ENCODE data around the gene GSTA2. TPM values are rescaled to one million over a fixed set of nuclear protein-coding genes. Genes with fewer than 3 reads are reported as not detected.
"Not testable (repeated sequence)": the region's sequence is repeated elsewhere in the genome, so short reads cannot be mapped to it uniquely, and the experiment has no call there.

The GSTA2 gene
- total RNA-seq, 1 experiment from 2014 or later: not detected

DNA sequence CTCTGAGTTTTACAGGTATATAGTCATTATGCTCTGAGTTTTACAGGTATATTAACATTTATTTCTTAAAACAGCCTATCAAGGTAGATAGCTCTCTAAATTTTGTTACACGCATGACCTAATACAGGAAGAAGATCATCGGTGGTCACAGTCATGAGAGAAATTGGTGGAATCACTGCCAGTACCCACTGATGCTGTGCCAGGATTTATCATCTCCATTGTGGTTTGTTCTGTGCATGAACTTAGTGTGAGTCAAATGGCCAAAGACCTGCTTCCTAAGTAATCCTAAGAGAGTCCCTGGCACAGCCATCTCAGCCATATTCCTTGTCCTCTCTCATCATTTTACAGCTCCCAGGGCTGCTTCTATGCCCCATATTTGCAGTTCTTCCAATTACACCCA, 10.1 kb downstream of the GSTA2 start:
- peaks cover 30% of the 10 kb centered on the region for H3K4me1 ChIP-seq (ENCODE audit: low read length)
- not testable (repeated sequence) for H4K20me1 ChIP-seq (ENCODE audit: insufficient read depth, low read depth, low read length); H3K9me3 ChIP-seq (ENCODE audit: low read length); H3K4me3 ChIP-seq (ENCODE audit: low read length); H2AFZ ChIP-seq (ENCODE audit: low read length); DNase-seq; H3K36me3 ChIP-seq (ENCODE audit: insufficient read depth, low read length); H3K79me2 ChIP-seq (ENCODE audit: low read length); H3K9me2 ChIP-seq (replicated peaks; ENCODE audit: insufficient read depth, low read length); H3K4me2 ChIP-seq (ENCODE audit: low read depth, low read length, poor library complexity, severe bottlenecking); H3K27me3 ChIP-seq (ENCODE audit: low read length); H3K27ac ChIP-seq (ENCODE audit: low read length); H3K9ac ChIP-seq (ENCODE audit: low read length)

DNA sequence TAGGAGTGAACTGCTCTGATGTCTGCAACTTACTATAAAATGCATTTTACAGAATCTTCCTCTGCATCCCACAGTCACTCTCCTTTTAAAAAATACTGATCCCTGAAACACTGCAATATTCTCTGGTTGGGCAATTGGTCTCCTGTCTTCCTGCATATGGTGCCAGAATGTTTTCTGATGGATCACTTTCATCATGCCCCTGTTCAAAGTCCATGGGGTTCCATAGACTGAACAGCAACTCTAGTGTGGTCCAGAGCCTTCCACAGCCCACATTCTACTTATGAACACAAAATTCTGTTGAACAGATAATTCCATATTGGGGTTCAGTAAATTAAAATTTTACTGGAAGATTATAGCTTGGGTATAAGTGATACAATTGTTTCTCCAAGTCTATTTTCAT, 11.0 kb downstream of the GSTA2 start:
- Histone ChIP-seq H3K79me2 (ENCODE audit: low read length) (no peaks in the 10 kb centered on the region), H3K9me2 (replicated peaks; ENCODE audit: insufficient read depth, low read length) (no peaks in the 10 kb centered on the region), H3K9me3 (ENCODE audit: low read length) (no peaks in the 10 kb centered on the region), H3K27me3 (ENCODE audit: low read length) (no peaks in the 10 kb centered on the region), H4K20me1 (ENCODE audit: insufficient read depth, low read depth, low read length) (no peaks in the 10 kb centered on the region), H3K4me1 (ENCODE audit: low read length) (peaks cover 30% of the 10 kb centered on the region), H2AFZ (ENCODE audit: low read length) (no peak overlapping the region), H3K4me2 (ENCODE audit: low read depth, low read length, poor library complexity, severe bottlenecking) (no peak overlapping the region), H3K36me3 (ENCODE audit: insufficient read depth, low read length) (no peaks in the 10 kb centered on the region), H3K9ac (ENCODE audit: low read length) (no peak overlapping the region), H3K4me3 (ENCODE audit: low read length) (no peak overlapping the region), H3K27ac (ENCODE audit: low read length) (no peak overlapping the region)
- DNase-seq: no peak

DNA sequence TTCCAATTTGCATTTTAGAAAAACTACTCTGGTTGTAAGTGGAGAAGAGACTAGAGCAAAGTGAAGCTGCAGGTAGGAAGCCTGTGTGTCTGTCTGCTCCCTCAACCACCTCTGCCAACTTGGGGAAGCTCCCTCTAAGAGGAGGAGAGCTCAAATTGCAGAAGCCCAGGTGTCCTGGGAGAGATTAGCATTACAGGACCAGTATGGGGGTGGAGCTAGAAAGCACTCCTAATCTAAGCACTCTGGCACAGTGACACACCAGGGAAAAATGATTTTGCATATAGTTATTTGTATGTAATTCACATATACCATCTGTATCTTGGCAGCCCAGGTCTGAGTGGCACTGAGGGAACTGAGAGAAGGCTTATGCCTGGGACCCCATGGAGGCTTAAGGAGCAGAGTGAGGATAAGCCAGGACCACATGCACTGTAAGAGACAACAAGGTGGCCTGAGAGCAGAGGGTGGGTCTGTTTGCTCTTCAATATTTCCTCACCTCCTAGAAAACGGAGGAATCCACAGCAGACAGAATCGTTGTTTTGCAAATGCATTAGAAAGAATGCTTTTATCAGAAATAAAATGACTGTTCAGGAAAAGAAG, 13.6 kb downstream of the GSTA2 start:
- peak; percentile 52 for DNase-seq
- Histone ChIP-seq H3K27me3 (ENCODE audit: low read length) (no peaks in the 10 kb centered on the region), H3K9me3 (ENCODE audit: low read length) (no peaks in the 10 kb centered on the region), H3K9me2 (replicated peaks; ENCODE audit: insufficient read depth, low read length) (no peaks in the 10 kb centered on the region), H2AFZ (ENCODE audit: low read length) (peak overlapping the region; percentile 72; the same call in 1 of the 2 replicates), H3K79me2 (ENCODE audit: low read length) (no peaks in the 10 kb centered on the region), H4K20me1 (ENCODE audit: insufficient read depth, low read depth, low read length) (no peaks in the 10 kb centered on the region), H3K36me3 (ENCODE audit: insufficient read depth, low read length) (no peaks in the 10 kb centered on the region), H3K4me2 (ENCODE audit: low read depth, low read length, poor library complexity, severe bottlenecking) (peak overlapping the region; percentile 68), H3K27ac (ENCODE audit: low read length) (peak overlapping the region; percentile 65), H3K4me3 (ENCODE audit: low read length) (peak overlapping the region; percentile 45), H3K9ac (ENCODE audit: low read length) (peak overlapping the region; percentile 47; the same call in 1 of the 2 replicates), H3K4me1 (ENCODE audit: low read length) (peaks cover 20% of the 10 kb centered on the region)

DNA sequence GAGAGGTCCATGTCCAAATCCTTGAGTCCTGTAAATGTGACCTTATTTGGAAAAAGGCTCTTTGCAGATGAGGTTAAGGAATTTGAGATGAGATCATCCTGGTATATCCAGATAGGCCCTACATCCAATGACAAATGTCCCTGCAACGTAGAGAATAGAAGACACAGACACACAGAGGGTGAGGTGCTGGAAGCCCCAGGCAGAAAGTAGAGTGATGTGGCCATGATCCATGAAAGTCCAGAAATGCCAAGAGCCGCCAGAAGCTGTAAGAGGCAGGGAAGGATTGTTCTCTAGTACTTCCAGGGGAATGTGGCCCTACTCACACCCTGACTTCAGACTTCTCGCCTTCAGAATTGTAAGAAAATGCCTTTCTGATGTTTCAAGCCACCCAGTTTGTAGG, 16.0 kb downstream of the GSTA2 start:
- peaks cover 24% of the 10 kb centered on the region for H3K4me1 ChIP-seq (ENCODE audit: low read length)
- H3K9me3 ChIP-seq (ENCODE audit: low read length); H3K9me2 ChIP-seq (replicated peaks; ENCODE audit: insufficient read depth, low read length); H3K79me2 ChIP-seq (ENCODE audit: low read length); H3K36me3 ChIP-seq (ENCODE audit: insufficient read depth, low read length); H3K4me3 ChIP-seq (ENCODE audit: low read length); H4K20me1 ChIP-seq (ENCODE audit: insufficient read depth, low read depth, low read length); H2AFZ ChIP-seq (ENCODE audit: low read length); DNase-seq; H3K9ac ChIP-seq (ENCODE audit: low read length); H3K27me3 ChIP-seq (ENCODE audit: low read length); H3K4me2 ChIP-seq (ENCODE audit: low read depth, low read length, poor library complexity, severe bottlenecking); H3K27ac ChIP-seq (ENCODE audit: low read length): not testable (repeated sequence)

DNA sequence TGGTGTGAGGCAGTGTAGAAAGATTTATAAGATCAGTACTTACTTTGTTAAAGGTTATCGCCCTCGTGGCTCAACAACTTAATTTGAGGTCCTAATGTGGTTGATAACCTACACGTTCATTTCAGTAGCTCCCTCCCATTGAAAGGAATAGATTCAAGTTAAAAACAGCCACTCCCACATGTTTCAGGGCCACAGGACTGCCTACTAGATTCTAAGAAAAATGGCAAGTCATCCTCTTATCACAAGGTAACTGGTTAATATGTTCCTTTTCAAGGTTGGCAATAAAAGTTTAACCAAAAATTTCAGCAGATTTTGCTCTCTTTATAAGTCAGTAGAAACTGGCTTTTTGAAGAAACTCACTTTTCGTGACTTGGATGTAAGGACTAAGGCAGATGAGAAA, 17.1 kb downstream of the GSTA2 start:
- H3K4me1 ChIP-seq (ENCODE audit: low read length): peaks cover 30% of the 10 kb centered on the region
- no peak overlapping the region for H3K4me2 ChIP-seq (ENCODE audit: low read depth, low read length, poor library complexity, severe bottlenecking)
- H3K79me2 ChIP-seq (ENCODE audit: low read length): no peaks in the 10 kb centered on the region
- no peaks in the 10 kb centered on the region for H3K27me3 ChIP-seq (ENCODE audit: low read length)
- H2AFZ ChIP-seq (ENCODE audit: low read length): no peak overlapping the region
- no peak for DNase-seq
- H3K4me3 ChIP-seq (ENCODE audit: low read length): no peak overlapping the region
- H3K36me3 ChIP-seq (ENCODE audit: insufficient read depth, low read length): no peaks in the 10 kb centered on the region
- no peaks in the 10 kb centered on the region for H3K9me2 ChIP-seq (replicated peaks; ENCODE audit: insufficient read depth, low read length)
- no peak overlapping the region for H3K9ac ChIP-seq (ENCODE audit: low read length)
- H4K20me1 ChIP-seq (ENCODE audit: insufficient read depth, low read depth, low read length): no peaks in the 10 kb centered on the region
- no peak overlapping the region for H3K27ac ChIP-seq (ENCODE audit: low read length)
- no peaks in the 10 kb centered on the region for H3K9me3 ChIP-seq (ENCODE audit: low read length)

DNA sequence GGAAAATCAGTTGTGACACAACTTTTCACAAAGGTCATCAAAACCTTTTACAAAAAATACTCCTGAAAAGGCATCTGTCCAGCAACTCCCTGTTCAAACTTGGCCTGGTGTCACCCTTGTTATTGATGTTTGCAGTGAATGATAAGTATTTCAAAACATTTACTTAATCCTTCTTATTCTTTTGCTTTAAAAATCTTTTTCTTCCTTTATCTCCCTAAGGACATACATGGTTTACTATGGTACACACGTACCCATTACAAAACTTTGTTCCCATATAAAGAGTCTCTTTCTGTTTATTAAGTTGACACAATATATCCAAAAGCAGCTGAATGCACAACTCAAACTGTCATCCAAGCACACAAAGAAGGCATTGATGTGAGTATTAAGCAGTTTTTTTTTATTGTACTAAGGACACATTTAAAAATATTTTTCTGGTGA, 17.5 kb downstream of the GSTA2 start:
- no peak overlapping the region for H3K4me2 ChIP-seq (ENCODE audit: low read depth, low read length, poor library complexity, severe bottlenecking)
- no peaks in the 10 kb centered on the region for H3K9me3 ChIP-seq (ENCODE audit: low read length)
- no peak overlapping the region for H3K4me3 ChIP-seq (ENCODE audit: low read length)
- no peaks in the 10 kb centered on the region for H4K20me1 ChIP-seq (ENCODE audit: insufficient read depth, low read depth, low read length)
- H3K27ac ChIP-seq (ENCODE audit: low read length): no peak overlapping the region
- no peaks in the 10 kb centered on the region for H3K27me3 ChIP-seq (ENCODE audit: low read length)
- no peaks in the 10 kb centered on the region for H3K36me3 ChIP-seq (ENCODE audit: insufficient read depth, low read length)
- no peak for DNase-seq
- H2AFZ ChIP-seq (ENCODE audit: low read length): no peak overlapping the region
- no peaks in the 10 kb centered on the region for H3K79me2 ChIP-seq (ENCODE audit: low read length)
- peaks cover 31% of the 10 kb centered on the region for H3K4me1 ChIP-seq (ENCODE audit: low read length)
- H3K9ac ChIP-seq (ENCODE audit: low read length): no peak overlapping the region
- H3K9me2 ChIP-seq (replicated peaks; ENCODE audit: insufficient read depth, low read length): no peaks in the 10 kb centered on the region

DNA sequence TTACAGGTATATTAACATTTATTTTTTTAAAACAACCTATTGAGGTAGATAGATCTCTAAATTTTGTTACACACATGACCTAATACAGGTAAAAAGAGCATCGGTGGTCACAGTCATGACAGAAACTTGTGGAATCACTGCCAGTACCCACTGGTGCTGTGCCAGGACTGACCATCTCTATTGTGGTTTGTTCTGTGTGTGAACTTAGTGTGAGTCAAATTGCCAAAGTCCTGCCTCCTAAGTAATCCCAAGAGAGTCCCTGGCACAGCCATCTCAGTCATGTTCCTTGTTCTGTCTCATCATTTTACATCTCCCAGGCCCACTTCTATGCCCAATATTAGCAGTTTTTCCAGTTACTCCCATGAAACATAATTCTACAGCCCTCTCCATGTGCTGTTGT, 21.4 kb downstream of the GSTA2 start:
- Histone ChIP-seq H3K4me3 (ENCODE audit: low read length) (no peak overlapping the region), H4K20me1 (ENCODE audit: insufficient read depth, low read depth, low read length) (no peaks in the 10 kb centered on the region), H3K9me3 (ENCODE audit: low read length) (no peaks in the 10 kb centered on the region), H3K79me2 (ENCODE audit: low read length) (no peaks in the 10 kb centered on the region), H3K9me2 (replicated peaks; ENCODE audit: insufficient read depth, low read length) (no peaks in the 10 kb centered on the region), H3K4me1 (ENCODE audit: low read length) (peaks cover 30% of the 10 kb centered on the region), H3K27me3 (ENCODE audit: low read length) (no peaks in the 10 kb centered on the region), H3K4me2 (ENCODE audit: low read depth, low read length, poor library complexity, severe bottlenecking) (no peak overlapping the region), H3K36me3 (ENCODE audit: insufficient read depth, low read length) (no peaks in the 10 kb centered on the region), H2AFZ (ENCODE audit: low read length) (no peak overlapping the region), H3K9ac (ENCODE audit: low read length) (no peak overlapping the region), H3K27ac (ENCODE audit: low read length) (no peak overlapping the region)
- DNase-seq: no peak

DNA sequence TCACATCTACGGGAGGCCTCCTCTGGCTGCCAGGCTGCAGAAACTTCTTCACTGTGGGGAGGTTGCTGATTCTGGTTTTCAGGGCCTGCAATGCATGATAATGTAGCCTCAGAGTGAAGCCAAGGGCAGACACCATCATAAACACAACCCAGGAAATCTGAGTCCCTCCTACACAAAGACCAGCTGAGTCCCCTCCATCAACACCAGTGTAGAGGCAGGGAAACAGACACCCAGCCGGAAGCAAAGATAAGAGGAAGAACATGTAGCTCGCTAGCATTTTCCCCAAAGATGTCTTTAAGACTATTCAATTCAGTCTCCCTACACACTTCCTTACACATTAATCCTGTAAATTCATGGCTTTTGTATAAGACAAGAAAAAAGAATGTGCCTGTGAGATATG, 23.6 kb downstream of the GSTA2 start:
- no peaks in the 10 kb centered on the region for H3K27me3 ChIP-seq (ENCODE audit: low read length)

More for the DNA sequence above, 23.6 kb downstream of the GSTA2 start:
- Histone ChIP-seq H3K4me2 (ENCODE audit: low read depth, low read length, poor library complexity, severe bottlenecking) (peak overlapping the region; percentile 49), H3K9ac (ENCODE audit: low read length) (no peak overlapping the region), H2AFZ (ENCODE audit: low read length) (peak overlapping the region; percentile 10), H3K9me2 (replicated peaks; ENCODE audit: insufficient read depth, low read length) (no peaks in the 10 kb centered on the region), H3K27ac (ENCODE audit: low read length) (no peak overlapping the region), H3K9me3 (ENCODE audit: low read length) (no peaks in the 10 kb centered on the region), H3K4me1 (ENCODE audit: low read length) (peaks cover 30% of the 10 kb centered on the region), H3K4me3 (ENCODE audit: low read length) (peak overlapping the region; percentile 25; the same call in 1 of the 2 replicates), H3K36me3 (ENCODE audit: insufficient read depth, low read length) (no peaks in the 10 kb centered on the region), H4K20me1 (ENCODE audit: insufficient read depth, low read depth, low read length) (no peaks in the 10 kb centered on the region), H3K79me2 (ENCODE audit: low read length) (no peaks in the 10 kb centered on the region)
- DNase-seq: no peak
